ENCODE measurements around the gene UBAC2. TPM values are rescaled to one million over a fixed set of nuclear protein-coding genes. Genes with fewer than 3 reads are reported as not detected.

Gene UBAC2
- total and polyA plus RNA-seq, 2 experiments from 2014 or later, result 78.2 to 83.1 TPM

- Histone ChIP-seq H3K27ac (peak overlapping the region; percentile 4), H3K36me3 (replicated peaks; ENCODE audit: insufficient read depth, low read depth) (no peaks in the 10 kb centered on the region), H3K27me3 (no peaks in the 10 kb centered on the region), H3K9me2 (replicated peaks; ENCODE audit: insufficient read depth) (no peaks in the 10 kb centered on the region), H3K4me3 (no peak overlapping the region), H3K4me1 (ENCODE audit: insufficient read depth) (peaks cover 14% of the 10 kb centered on the region), H4K20me1 (ENCODE audit: insufficient read depth, poor library complexity, severe bottlenecking) (no peaks in the 10 kb centered on the region), H3K79me2 (no peaks in the 10 kb centered on the region), H3K4me2 (no peak overlapping the region), H3K9me3 (ENCODE audit: low read depth) (no peaks in the 10 kb centered on the region), H2AFZ (no peak overlapping the region)
- WGBS (ENCODE audit: low lambda C conversion rate, missing lambda C conversion rate), result 72% methylated on average over 2 of the region's 2 CpGs
- DNase-seq (ENCODE audit: low spot score), result no peak
- TF ChIP-seq, protein P1, sequence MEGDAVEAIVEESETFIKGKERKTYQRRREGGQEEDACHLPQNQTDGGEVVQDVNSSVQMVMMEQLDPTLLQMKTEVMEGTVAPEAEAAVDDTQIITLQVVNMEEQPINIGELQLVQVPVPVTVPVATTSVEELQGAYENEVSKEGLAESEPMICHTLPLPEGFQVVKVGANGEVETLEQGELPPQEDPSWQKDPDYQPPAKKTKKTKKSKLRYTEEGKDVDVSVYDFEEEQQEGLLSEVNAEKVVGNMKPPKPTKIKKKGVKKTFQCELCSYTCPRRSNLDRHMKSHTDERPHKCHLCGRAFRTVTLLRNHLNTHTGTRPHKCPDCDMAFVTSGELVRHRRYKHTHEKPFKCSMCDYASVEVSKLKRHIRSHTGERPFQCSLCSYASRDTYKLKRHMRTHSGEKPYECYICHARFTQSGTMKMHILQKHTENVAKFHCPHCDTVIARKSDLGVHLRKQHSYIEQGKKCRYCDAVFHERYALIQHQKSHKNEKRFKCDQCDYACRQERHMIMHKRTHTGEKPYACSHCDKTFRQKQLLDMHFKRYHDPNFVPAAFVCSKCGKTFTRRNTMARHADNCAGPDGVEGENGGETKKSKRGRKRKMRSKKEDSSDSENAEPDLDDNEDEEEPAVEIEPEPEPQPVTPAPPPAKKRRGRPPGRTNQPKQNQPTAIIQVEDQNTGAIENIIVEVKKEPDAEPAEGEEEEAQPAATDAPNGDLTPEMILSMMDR (IDR thresholded peaks at IDR 0.05; ENCODE audit: poor library complexity), result no peak
- no peak for TF ChIP-seq EZH2phosphoT487 (IDR thresholded peaks at IDR 0.05; ENCODE audit: low read depth, severe bottlenecking, unreplicated experiment)
- no peak for TF ChIP-seq EZH2 (IDR thresholded peaks at IDR 0.05; ENCODE audit: borderline replicate concordance)
Observed at GRCh38 chr13:99288089-99288488, 87.4 kb downstream of the UBAC2 start.

DNA sequence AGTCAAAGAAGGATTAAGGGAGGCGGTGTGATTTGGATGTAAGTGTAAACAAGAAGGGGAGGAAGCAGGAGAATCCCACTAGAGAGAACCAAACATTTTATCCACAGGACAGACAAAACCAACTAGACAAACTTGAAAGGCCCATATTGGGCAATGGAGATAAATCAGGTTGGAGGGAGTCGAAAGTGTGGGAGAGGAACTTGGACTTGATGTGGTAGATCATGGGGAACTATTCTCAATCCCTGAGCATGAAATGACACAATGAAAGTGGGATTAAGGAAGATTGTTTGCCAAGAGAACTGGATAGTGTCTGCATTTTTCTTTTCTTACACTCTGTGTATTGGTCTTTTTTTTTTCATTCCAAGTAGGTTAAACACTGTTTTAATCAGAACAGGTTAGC is 88.6 kb downstream of the UBAC2 start:
- TF ChIP-seq EZH2 (IDR thresholded peaks at IDR 0.05; ENCODE audit: borderline replicate concordance) (no peak), EZH2phosphoT487 (IDR thresholded peaks at IDR 0.05; ENCODE audit: low read depth, severe bottlenecking, unreplicated experiment) (no peak)
- TF ChIP-seq, protein P1 (IDR thresholded peaks at IDR 0.05; ENCODE audit: poor library complexity), result no peak
- no peaks in the 10 kb centered on the region for H3K79me2 ChIP-seq
- H3K36me3 ChIP-seq (replicated peaks; ENCODE audit: insufficient read depth, low read depth), result no peaks in the 10 kb centered on the region
- no peaks in the 10 kb centered on the region for H3K27me3 ChIP-seq
- H3K9me2 ChIP-seq (replicated peaks; ENCODE audit: insufficient read depth), result no peaks in the 10 kb centered on the region
- H3K4me1 ChIP-seq (ENCODE audit: insufficient read depth), result peaks cover 14% of the 10 kb centered on the region
- 84% methylated on average over 2 of the region's 2 CpGs for WGBS (ENCODE audit: low lambda C conversion rate, missing lambda C conversion rate)
- H3K4me2 ChIP-seq, result no peak overlapping the region
- DNase-seq (ENCODE audit: low spot score), result no peak
- no peak overlapping the region for H3K4me3 ChIP-seq
- H4K20me1 ChIP-seq (ENCODE audit: insufficient read depth, poor library complexity, severe bottlenecking), result no peaks in the 10 kb centered on the region
- H3K27ac ChIP-seq, result no peak overlapping the region
- H2AFZ ChIP-seq, result no peak overlapping the region
- H3K9me3 ChIP-seq (ENCODE audit: low read depth), result no peaks in the 10 kb centered on the region

GRCh38 chr13:99289674-99290337 is 89.2 kb downstream of the UBAC2 start:
- WGBS (ENCODE audit: low lambda C conversion rate, missing lambda C conversion rate), result 88% methylated on average over 6 of the region's 7 CpGs
- Histone ChIP-seq H3K4me2 (no peak overlapping the region), H2AFZ (no peak overlapping the region), H3K4me3 (no peak overlapping the region), H3K9me2 (replicated peaks; ENCODE audit: insufficient read depth) (no peaks in the 10 kb centered on the region), H4K20me1 (ENCODE audit: insufficient read depth, poor library complexity, severe bottlenecking) (no peaks in the 10 kb centered on the region), H3K27me3 (no peaks in the 10 kb centered on the region), H3K36me3 (replicated peaks; ENCODE audit: insufficient read depth, low read depth) (no peaks in the 10 kb centered on the region), H3K9me3 (ENCODE audit: low read depth) (no peaks in the 10 kb centered on the region), H3K79me2 (no peaks in the 10 kb centered on the region), H3K4me1 (ENCODE audit: insufficient read depth) (peaks cover 14% of the 10 kb centered on the region), H3K27ac (no peak overlapping the region)
- TF ChIP-seq EZH2 (IDR thresholded peaks at IDR 0.05; ENCODE audit: borderline replicate concordance) (no peak), EZH2phosphoT487 (IDR thresholded peaks at IDR 0.05; ENCODE audit: low read depth, severe bottlenecking, unreplicated experiment) (no peak)
- TF ChIP-seq, protein P1 (IDR thresholded peaks at IDR 0.05; ENCODE audit: poor library complexity), result no peak
- DNase-seq (ENCODE audit: low spot score), result no peak

Measured in hepatocyte (in vitro differentiated cells).